IMR-90 (cell line): ENCODE measurements around the gene RPS6KB1. TPM values are rescaled to one million over a fixed set of nuclear protein-coding genes. Genes with fewer than 3 reads are reported as not detected.
A peak's percentile ranks its signal among the peaks of the same experiment; 100 is the strongest.

Experiments
- ATAC-seq: fragments of 200-7000 bp; cut with Tn5 transposase; 2 replicates; pipeline ENCODE4 v1.9.1; 2020; ENCODE audit warnings: low read depth, mild to moderate bottlenecking, moderate library complexity
- Bru-seq: library from RNA; stranded (reverse); fragments of 400-500 nt; gene quantifications from one replicate; lab custom pipeline; 2021; lab: Mats Ljungman, UMichigan
- BruChase-seq, 2 experiments: library from RNA; stranded (reverse); fragments of 400-500 nt; gene quantifications; one replicate each; lab custom pipeline; 2021; lab: Mats Ljungman, UMichigan
- BruUV-seq: library from RNA; stranded (reverse); fragments of 400-500 nt; replicated peaks from 2 replicates; lab custom pipeline; 2021; lab: Mats Ljungman, UMichigan
- CTCF ChIA-PET: fragments of 300-600 bp; formaldehyde crosslinking; extraction: SDS; loops from one replicate; lab custom pipeline; 2021; ENCODE audit warnings: antibody characterized with exemption; lab: Yijun Ruan, JAX
- POLR2A ChIA-PET: fragments of 300-600 bp; sonication (Branson Sonifier 250); formaldehyde crosslinking; loops from one replicate; lab custom pipeline; 2022; ENCODE audit warnings: antibody characterized with exemption; ENCODE audit not compliant: unreplicated experiment; lab: Charles Lee
- DNase-seq: peaks from one replicate; pipeline ENCODE4 v3.0.0; 2013
- H2AFZ ChIP-seq: replicated peaks from 2 replicates; pipeline ENCODE3; 2013; ENCODE audit warnings: low read length, mild to moderate bottlenecking; ENCODE audit not compliant: poor library complexity
- H2AK5ac ChIP-seq: 2 replicates; pipeline ENCODE4 v1.6.1; 2013; ENCODE audit warnings: low read depth, low read length, inconsistent platforms
- H2AK9ac ChIP-seq: replicated peaks from 2 replicates; pipeline ENCODE3; 2013; ENCODE audit warnings: mild to moderate bottlenecking, low read depth, low read length, moderate library complexity; ENCODE audit not compliant: poor library complexity
- H2BK120ac ChIP-seq: 2 replicates; pipeline ENCODE4 v1.6.1; 2013; ENCODE audit warnings: low read depth, low read length, inconsistent platforms
- H2BK15ac ChIP-seq: 3 replicates; pipeline ENCODE4 v1.6.1; 2013; ENCODE audit warnings: low read depth, low read length, inconsistent platforms
- H2BK20ac ChIP-seq: 2 replicates; pipeline ENCODE4 v1.6.1; 2013; ENCODE audit warnings: low read depth, mild to moderate bottlenecking, inconsistent platforms, low read length, moderate library complexity
- H2BK5ac ChIP-seq: 2 replicates; pipeline ENCODE4 v1.6.1; 2013; ENCODE audit warnings: mild to moderate bottlenecking, low read depth, low read length, inconsistent platforms; ENCODE audit not compliant: poor library complexity, severe bottlenecking
- H3K14ac ChIP-seq: replicated peaks from 2 replicates; pipeline ENCODE4 v1.6.1; 2013; ENCODE audit warnings: low read depth, low read length, inconsistent platforms
- H3K18ac ChIP-seq: 2 replicates; pipeline ENCODE4 v1.6.1; 2013; ENCODE audit warnings: low read depth, low read length, control low read depth
- H3K23ac ChIP-seq: 2 replicates; pipeline ENCODE4 v1.6.1; 2013; ENCODE audit warnings: low read depth, low read length, inconsistent platforms
- H3K27ac ChIP-seq: 2 replicates; pipeline ENCODE4 v1.5.1; 2013; ENCODE audit warnings: mild to moderate bottlenecking, control low read depth, low read length; ENCODE audit not compliant: insufficient read depth
- H3K27me3 ChIP-seq: 2 replicates; pipeline ENCODE4 v1.6.1; 2013; ENCODE audit warnings: low read length; ENCODE audit not compliant: control insufficient read depth, insufficient read depth
- H3K36me3 ChIP-seq: 2 replicates; pipeline ENCODE4 v1.6.1; 2013; ENCODE audit warnings: low read length, mixed read lengths; ENCODE audit not compliant: control insufficient read depth, insufficient read depth
- H3K4ac ChIP-seq: 2 replicates; pipeline ENCODE4 v1.6.1; 2013; ENCODE audit warnings: low read depth, low read length, inconsistent platforms
- H3K4me1 ChIP-seq: 2 replicates; pipeline ENCODE4 v1.6.1; 2013; ENCODE audit warnings: low read length, mixed read lengths; ENCODE audit not compliant: control insufficient read depth, insufficient read depth
- H3K4me2 ChIP-seq: 2 replicates; pipeline ENCODE4 v1.6.1; 2013; ENCODE audit warnings: low read depth, mild to moderate bottlenecking, control low read depth, low read length, moderate library complexity
- H3K4me3 ChIP-seq: 2 replicates; pipeline ENCODE4 v1.5.1; 2013; ENCODE audit warnings: low read depth, mild to moderate bottlenecking, control low read depth, low read length, moderate library complexity; ENCODE audit not compliant: insufficient read depth
- H3K56ac ChIP-seq: 2 replicates; pipeline ENCODE4 v1.6.1; 2013; ENCODE audit warnings: low read length, inconsistent platforms; ENCODE audit not compliant: insufficient read depth; ENCODE audit errors: extremely low read depth
- H3K79me1 ChIP-seq, 2 experiments: 2 replicates each; pipeline ENCODE4 v1.6.1; 2013; ENCODE audit warnings: low read length in 2 of 2, inconsistent platforms in 1 of 2, low read depth in 1 of 2
- H3K9ac ChIP-seq: 2 replicates; pipeline ENCODE4 v1.6.1; 2013; ENCODE audit warnings: low read depth, low read length, control low read depth
- H3K9me1 ChIP-seq: 2 replicates; pipeline ENCODE4 v1.6.1; 2013; ENCODE audit warnings: low read length, inconsistent platforms; ENCODE audit not compliant: insufficient read depth
- H3K9me3 ChIP-seq: 2 replicates; pipeline ENCODE4 v1.6.1; 2013; ENCODE audit warnings: low read length; ENCODE audit not compliant: control insufficient read depth, insufficient read depth
- H4K20me1 ChIP-seq: 2 replicates; pipeline ENCODE4 v1.6.1; 2013; ENCODE audit warnings: low read length, inconsistent platforms; ENCODE audit not compliant: insufficient read depth
- H4K5ac ChIP-seq: 2 replicates; pipeline ENCODE4 v1.6.1; 2013; ENCODE audit warnings: mild to moderate bottlenecking, low read depth, low read length, control low read depth
- H4K8ac ChIP-seq, 2 experiments: 2 replicates each; pipeline ENCODE4 v1.6.1; 2013; ENCODE audit warnings: low read depth in 2 of 2, low read length in 2 of 2, control low read depth in 1 of 2, inconsistent platforms in 1 of 2
- H4K91ac ChIP-seq: 2 replicates; pipeline ENCODE4 v1.6.1; 2013; ENCODE audit warnings: low read depth, low read length, inconsistent platforms; ENCODE audit not compliant: insufficient read depth
- CEBPB ChIP-seq: IDR thresholded peaks from 2 replicates; pipeline ENCODE4 v1.6.1; 2012; ENCODE audit warnings: low read depth, low read length, improper control_type of control experiment
- CHD1 ChIP-seq: IDR thresholded peaks from 2 replicates; pipeline ENCODE4 v1.6.1; 2012; ENCODE audit warnings: low read depth, low read length, improper control_type of control experiment
- CTCF ChIP-seq: conservative IDR thresholded peaks from 2 replicates; pipeline ENCODE4 v1.5.1; 2012; ENCODE audit warnings: mild to moderate bottlenecking, low read depth, low read length, improper control_type of control experiment
- ELK1 ChIP-seq: fragments of 150-350 bp; IDR thresholded peaks from 2 replicates; pipeline ENCODE4 v1.6.1; 2016; ENCODE audit warnings: low read depth, mild to moderate bottlenecking, low read length, moderate library complexity, borderline replicate concordance
- FOS ChIP-seq: fragments of 150-350 bp; IDR thresholded peaks from 2 replicates; pipeline ENCODE4 v1.6.1; 2016; ENCODE audit warnings: low read depth, low read length
- MAZ ChIP-seq: IDR thresholded peaks from 2 replicates; pipeline ENCODE4 v1.6.1; 2012; ENCODE audit warnings: low read depth, mild to moderate bottlenecking, low read length, improper control_type of control experiment, moderate library complexity, borderline replicate concordance
- MXI1 ChIP-seq: IDR thresholded peaks from 2 replicates; pipeline ENCODE4 v1.6.1; 2012; ENCODE audit warnings: low read depth, mild to moderate bottlenecking, low read length, moderate library complexity, borderline replicate concordance
- NFE2L2 ChIP-seq: fragments of 150-350 bp; IDR thresholded peaks from 2 replicates; pipeline ENCODE4 v1.6.1; 2016; ENCODE audit warnings: low read depth, mild to moderate bottlenecking, low read length
- POLR2A ChIP-seq: IDR thresholded peaks from 2 replicates; pipeline ENCODE4 v1.6.1; 2012; ENCODE audit warnings: mild to moderate bottlenecking, low read depth, low read length
- RAD21 ChIP-seq: IDR thresholded peaks from 2 replicates; pipeline ENCODE4 v1.6.1; 2012; ENCODE audit warnings: low read length, improper control_type of control experiment
- WGBS, 2 experiments: methylation state at CpG; one replicate each; pipeline versions ENCODE4 v1.1.5 to v1.1.7; 2013; ENCODE audit warnings: missing lambda C conversion rate in 2 of 2; ENCODE audit not compliant: insufficient read length in 1 of 2; ENCODE audit errors: extremely low coverage in 2 of 2; 5-methylcytosine and 5-hydroxymethylcytosine counted together
- dilution Hi-C: fragments of 300-500 bp; cut with HindIII; formaldehyde crosslinking; loops from one replicate; pipeline ENCODE4 v1.14.3; 2018; ENCODE audit warnings: low sequenced_read_pairs; ENCODE audit not compliant: unreplicated experiment
- in situ Hi-C: fragments of 300-500 bp; cut with MboI; formaldehyde crosslinking; loops from 3 replicates; pipeline ENCODE4 v1.14.3; 2019; ENCODE audit warnings: low sequenced_read_pairs, inconsistent platforms, mixed read lengths
- intact Hi-C: fragments of 100-400 bp; cut with micrococcal nuclease; formaldehyde crosslinking; loops from 2 replicates; pipeline ENCODE4 v1.10.0; 2022
- long read RNA-seq: library from polyadenylated mRNA; unstranded; transcript quantifications from one replicate; pipeline ENCODE4 v2.0.0, GENCODE V29; 2021; ENCODE audit not compliant: unreplicated experiment
- polyA plus RNA-seq, 3 experiments: library from polyadenylated mRNA; depleted of rRNA; stranded (reverse); fragments of >200 nt; gene quantifications; 2 replicates each; pipeline ENCODE4 v1.2.3, GENCODE V29; 2012; ENCODE audit warnings: low replicate concordance in 1 of 3
- total RNA-seq: library from RNA; depleted of rRNA; stranded (reverse); fragments of >200 nt; gene quantifications from 2 replicates; pipeline ENCODE4 v1.2.3, GENCODE V29; 2012; rRNA removed

Gene RPS6KB1
- total RNA-seq (18.9 and 20.3 TPM in 2 replicates), polyA plus RNA-seq (2012; rRNA removed) (9.7 and 11.7 TPM in 2 replicates), Bru-seq, nascent RNA (percentile 79 among the genes with signal in this experiment), BruChase-seq, experiment 1, labeled RNA remaining after a 6-hour chase (percentile 93 among the genes with signal in this experiment), BruChase-seq, experiment 2, labeled RNA remaining after a 2-hour chase (percentile 88 among the genes with signal in this experiment)
- polyA plus RNA-seq (2012; cell fraction: cytosol; rRNA removed), result 1.5 and 1.8 TPM in 2 replicates
- polyA plus RNA-seq (2012; cell fraction: nucleus; rRNA removed; ENCODE audit: low replicate concordance), result 1.9 and 12.3 TPM in 2 replicates
- long read RNA-seq, full-length matches to known transcripts, result 39 of 45 reads
- long read RNA-seq, partial matches to known transcripts, result 0 of 45 reads
- long read RNA-seq, other reads (novel, unspliced or antisense), result 6 of 45 reads

GRCh38 chr17:59892924-59893675 lies at the start of gene RPS6KB1, which contains the start of gene TUBD1:
RPS6KB1 (plus strand) TSS chr17:59893121; CDS start chr17:59893185, 64 bp downstream.
TUBD1 (minus strand) TSS chr17:59892943; CDS start chr17:59891002, 1,941 bp downstream.
- ChIA-PET POLR2A (interaction anchor here (0.6 kb wide), 1 partner anchor 123 kb away, joined by 3 read pairs; no protein-coding TSS in a partner anchor), CTCF (interaction anchor here (0.5 kb wide), 1 partner anchor 390 kb away, joined by 3 read pairs; no protein-coding TSS in a partner anchor)
- Histone ChIP-seq H2AFZ (peak within 1 kb of the TSS; percentile 97), H3K4me1 (peaks cover 2% of the 10 kb centered on the region; the same call in 1 of the 2 replicates), H2BK5ac (peak within 1 kb of the TSS; percentile 73), H4K5ac (no peak within 1 kb of the TSS), H3K23ac (peak within 1 kb of the TSS; percentile 69), H3K18ac (no peak within 1 kb of the TSS), H3K4me3 (peak within 1 kb of the TSS; percentile 56), H4K20me1 (peaks cover 12% of the 10 kb centered on the region; the same call in 1 of the 2 replicates), H3K9ac (peak within 1 kb of the TSS; percentile 79), H3K56ac (peak within 1 kb of the TSS; percentile 75), H3K79me1 (peaks cover 0 to 47% of the 10 kb centered on the region in 2 experiments; a peak in 3 of 4 replicates), H2BK120ac (peak within 1 kb of the TSS; percentile 31; the same call in 1 of the 2 replicates), H4K8ac (peak within 1 kb of the TSS; percentile 1 to 83; a peak in 2 of 4 replicates), H3K9me3 (no peaks in the 10 kb centered on the region), H3K14ac (peak within 1 kb of the TSS; percentile 80), H4K91ac (peak within 1 kb of the TSS; percentile 37; the same call in 1 of the 2 replicates), H3K4ac (peak within 1 kb of the TSS; percentile 68), H2BK20ac (no peak within 1 kb of the TSS), H3K36me3 (no peaks in the 10 kb centered on the region; the same call in 1 of the 2 replicates), H2BK15ac (no peak within 1 kb of the TSS), H3K4me2 (peak within 1 kb of the TSS; percentile 71), H2AK5ac (peak within 1 kb of the TSS; percentile 63), H3K9me1 (0 out of 2 replicates have a peak, but pooled peaks cover 6% of the 10 kb centered on the region), H3K27me3 (no peaks in the 10 kb centered on the region), H2AK9ac (peak within 1 kb of the TSS; percentile 91), H3K27ac (peak within 1 kb of the TSS; percentile 69)
- peak; percentile 96 for ATAC-seq
- dilution Hi-C loops, result no loop called here
- in situ Hi-C loops, result no loop called here
- intact Hi-C loops, result no loop called here
- TF ChIP-seq FOS (no peak), CHD1 (no peak), RAD21 (no peak), MAZ (no peak), ELK1 (no peak), POLR2A (peak; percentile 94), CEBPB (no peak), NFE2L2 (no peak), CTCF (no peak), MXI1 (peak; percentile 56; the same call in 1 of the 2 replicates)
- DNase-seq, result peak; percentile 100
- BruUV-seq, result no TSS peak
- WGBS, 2 experiments, result 0% methylated on average over 26 of the region's 61 CpGs; no CpG with 5 or more reads in 1 of the 2 experiments
